ENCODE results near the gene IFI6.

Gene IFI6

DNA sequence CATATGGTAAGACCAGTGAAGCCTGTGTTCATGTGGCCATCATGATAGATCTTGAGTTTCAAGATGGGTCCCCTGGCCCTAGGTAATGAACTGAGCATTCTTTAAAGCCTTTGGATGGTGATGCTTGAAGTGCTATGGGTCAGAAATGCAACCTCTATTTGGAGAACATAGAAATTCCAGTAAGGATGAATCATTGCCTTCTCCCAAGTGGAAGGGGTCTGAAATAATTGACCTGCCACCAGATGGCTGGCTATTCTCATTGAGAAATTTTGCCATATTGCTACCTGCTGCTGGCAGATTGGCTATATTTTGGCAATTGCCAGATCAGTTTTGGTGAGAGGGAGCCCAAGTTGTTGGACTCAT lies 739 bp upstream of the IFI6 start:
- DNase-seq (ENCODE audit: low read depth) = no peak

DNA sequence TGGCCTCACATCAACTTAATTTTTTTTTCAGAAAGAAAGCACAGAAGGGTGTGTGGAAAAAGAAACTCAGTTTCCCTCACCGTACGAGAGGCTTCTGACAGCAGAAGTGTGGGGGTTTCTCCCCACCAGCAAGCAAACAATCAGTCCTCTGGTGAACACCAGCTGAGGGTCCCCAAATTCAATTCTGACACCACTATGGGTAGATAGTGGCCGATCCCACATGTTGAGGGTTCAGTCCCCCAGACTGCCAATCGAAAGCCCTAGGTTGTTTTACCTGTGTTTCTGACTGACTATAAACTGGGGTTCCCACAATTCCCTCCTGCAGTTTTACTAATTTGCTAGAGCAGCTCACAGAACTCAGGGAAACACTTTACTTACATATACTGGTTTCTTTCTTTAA lies 2.1 kb downstream of the IFI6 start:
- DNase-seq (ENCODE audit: low read depth) = no peak

DNA sequence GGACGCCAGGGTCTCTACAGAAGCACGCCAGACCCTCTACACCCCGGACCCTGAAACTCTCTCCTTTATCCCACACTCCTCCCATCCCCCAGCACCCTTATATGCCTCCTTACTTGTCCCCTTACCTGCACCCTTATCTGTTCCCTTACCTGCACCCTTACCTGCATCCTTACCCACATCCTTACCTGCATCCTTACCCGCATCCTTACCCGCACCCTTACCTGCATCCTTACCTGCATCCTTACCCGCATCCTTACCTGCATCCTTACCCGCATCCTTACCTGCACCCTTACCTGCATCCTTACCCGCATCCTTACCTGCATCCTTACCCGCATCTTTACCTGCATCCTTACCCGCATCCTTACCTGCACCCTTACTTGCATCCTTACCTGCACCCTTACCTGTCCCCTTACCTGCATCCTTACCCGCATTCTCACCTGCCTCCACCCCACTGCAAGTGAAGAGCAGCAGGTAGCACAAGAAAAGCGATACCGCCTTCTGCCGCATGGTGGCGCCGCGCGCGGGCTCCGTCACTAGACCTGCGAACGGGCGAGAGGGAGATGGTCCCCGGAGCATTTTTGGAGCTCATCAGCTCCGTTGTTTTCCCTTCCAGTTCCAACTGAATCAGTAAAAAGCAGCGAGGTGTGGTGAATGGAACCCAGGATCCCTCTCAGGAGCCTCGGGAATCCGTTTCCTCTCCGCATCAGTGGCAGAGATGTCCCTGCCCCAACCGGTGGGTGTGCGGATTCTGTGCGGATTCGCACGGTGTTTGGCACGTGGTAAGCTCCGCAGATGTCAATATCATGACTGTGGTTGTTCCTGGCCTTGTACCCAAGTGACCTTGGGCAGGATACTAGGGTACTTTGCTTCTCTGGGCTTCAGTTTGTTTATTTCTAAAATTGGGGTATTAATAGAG lies 2.9 kb downstream of the IFI6 start:
- peak; percentile 60 for DNase-seq (ENCODE audit: low read depth)

DNA sequence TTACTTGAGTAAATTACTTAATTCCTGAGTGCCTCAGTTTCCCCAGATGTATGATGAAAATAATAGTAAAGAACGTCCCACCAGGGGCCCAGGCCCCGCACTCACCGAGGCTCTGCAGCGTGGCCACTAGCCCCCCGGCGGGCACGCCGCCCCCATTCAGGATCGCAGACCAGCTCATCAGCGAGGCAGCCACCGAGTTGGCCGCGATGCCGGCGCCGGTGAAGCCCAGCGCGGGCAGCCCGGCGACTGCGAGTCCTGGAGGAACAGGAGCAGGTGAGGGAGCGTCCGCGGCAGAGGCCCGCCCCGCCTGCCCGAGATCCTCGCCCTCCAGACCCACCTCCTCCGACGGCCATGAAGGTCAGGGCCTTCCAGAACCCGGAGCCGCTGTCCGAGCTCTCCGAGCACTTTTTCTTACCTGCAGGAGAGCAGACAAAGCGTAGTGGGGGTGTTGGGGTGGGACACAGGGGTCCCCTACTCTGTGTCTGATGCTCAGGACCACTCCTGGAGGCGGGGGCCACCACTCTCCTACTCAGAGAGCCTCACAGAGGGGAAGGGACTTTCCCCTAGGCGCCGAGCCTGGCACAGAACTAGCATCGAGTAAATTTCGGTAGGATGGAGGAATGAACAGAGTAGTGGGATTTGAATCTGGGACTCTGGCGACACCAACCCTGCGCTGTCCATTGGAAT lies 3.7 kb downstream of the IFI6 start:
- DNase-seq (ENCODE audit: low read depth) = no peak

DNA sequence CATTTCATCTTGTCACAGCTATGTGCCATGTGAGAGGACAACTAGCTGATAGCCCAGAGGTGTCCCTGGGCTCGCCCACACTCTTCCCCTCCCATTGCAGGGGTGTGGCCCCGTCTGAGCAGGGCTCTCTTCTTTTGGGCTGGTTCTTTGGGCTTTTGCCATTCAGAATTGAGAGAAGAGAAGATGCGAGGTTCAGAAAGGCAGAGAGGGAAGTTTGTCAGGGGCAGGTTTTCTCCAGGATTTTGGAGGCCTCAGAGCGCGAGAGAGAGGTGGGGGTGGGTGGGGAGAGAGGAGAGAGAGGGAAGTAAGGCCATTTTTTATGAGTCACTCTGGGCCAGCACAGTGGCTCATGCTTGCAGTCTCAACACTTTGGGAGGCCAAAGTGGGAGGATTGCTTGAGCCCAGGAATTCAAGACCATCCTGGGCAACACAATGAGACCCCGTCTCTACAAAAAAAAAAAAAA lies 5.2 kb downstream of the IFI6 start:
- no peak for DNase-seq (ENCODE audit: low read depth)

DNA sequence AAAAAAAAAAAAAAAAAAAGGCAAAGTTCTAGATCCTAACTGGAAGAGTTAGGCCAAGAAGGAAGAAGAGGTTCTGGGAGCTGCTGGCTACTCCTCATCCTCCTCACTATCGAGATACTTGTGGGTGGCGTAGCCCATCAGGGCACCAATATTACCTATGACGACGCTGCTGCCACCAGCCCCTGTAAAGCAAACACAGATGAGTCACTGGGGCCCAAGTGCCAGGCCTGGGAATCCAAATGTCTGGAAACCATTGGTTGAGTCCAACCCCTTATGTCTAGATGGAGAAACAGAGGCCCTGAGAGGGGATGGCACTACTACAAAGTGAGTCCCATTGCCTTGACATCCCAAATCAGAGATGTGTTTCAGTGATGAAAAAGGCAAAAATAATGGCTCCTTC lies 5.7 kb downstream of the IFI6 start:
- DNase-seq (ENCODE audit: low read depth) = no peak

DNA sequence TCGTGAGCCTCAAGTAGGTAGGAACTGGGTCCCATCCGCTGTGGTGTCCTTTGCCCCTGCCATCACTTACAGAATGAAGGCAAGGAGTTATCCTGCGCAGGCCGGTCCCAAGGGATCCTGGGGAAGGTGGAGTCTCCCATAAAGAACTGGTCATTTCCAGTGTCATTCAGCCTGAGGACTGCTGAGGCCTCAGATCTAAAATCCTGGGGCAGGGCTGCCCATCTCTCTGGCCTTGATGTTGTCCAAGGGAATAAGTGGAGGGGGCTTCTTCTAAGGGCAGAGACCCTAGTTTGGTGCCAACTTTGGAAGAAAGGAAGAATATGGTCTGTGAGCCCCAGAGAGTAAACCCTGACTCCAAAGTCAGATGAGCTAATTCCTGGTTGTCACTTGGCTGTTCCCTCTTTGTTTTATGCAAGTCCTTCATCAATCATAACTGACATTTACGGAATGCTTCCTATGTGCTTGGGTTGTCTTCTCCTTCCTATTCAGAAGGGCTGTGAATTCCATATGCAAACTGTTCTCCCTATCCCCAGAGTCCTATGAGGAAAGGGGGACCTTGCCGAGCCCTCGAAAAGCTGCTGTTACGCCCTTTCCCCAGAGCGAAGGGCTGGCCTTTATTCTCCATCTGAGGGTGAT lies 6.9 kb downstream of the IFI6 start:
- DNase-seq (ENCODE audit: low read depth) = no peak

DNA sequence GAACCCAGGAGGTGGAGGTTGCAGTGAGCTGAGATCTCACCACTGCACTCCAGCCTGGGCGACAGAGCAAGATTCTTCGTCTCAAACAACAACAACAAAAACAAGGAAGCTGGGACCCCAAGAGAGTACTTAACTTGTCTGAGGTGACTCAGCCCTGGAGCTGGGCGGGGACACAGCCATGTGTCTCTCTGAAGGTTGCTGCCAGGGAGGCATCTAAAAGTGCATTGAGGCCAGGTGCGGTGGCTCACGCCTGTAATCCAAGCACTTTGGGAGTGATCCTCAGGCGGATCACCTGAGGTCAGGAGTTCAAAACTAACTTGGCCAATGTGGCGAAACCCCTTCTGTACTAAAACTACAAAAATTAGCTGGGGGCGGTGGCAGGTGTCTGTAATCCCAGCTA lies 7.7 kb downstream of the IFI6 start:
- no peak for DNase-seq (ENCODE audit: low read depth)

DNA sequence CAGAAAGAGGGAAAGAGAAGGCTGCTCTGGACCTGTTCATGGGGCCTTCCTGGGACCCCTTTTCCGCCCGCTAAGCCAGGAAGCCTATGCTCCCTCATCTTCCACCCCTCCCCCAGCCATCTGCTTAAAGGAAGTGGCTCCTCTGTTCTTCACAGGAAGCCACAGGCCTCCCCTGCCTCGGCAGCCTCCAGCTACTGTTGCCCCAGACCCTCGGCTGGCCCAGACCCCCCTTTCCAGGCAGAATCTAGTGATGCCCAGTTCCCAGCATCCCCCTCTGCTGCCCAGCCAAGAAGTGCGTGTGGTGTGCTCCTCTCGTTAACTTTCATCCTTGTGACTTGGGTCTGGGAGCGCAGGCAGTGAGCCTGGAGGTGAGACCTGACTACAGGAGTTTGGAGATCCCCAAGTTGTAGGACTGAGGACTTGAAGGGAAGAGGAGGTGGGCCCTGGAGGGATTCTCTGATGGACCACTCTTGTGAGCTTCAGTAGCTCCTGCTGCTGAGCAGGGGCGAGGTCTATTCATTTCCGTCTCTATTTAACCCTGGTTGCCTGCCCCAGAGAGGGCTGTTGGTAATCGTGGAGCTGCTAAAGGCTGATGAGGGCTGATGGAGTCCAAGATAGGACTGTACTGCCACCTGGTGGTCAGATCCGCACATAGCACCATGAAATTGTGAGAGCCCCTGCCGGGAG lies 9.1 kb downstream of the IFI6 start:
- peak; percentile 65 for DNase-seq (ENCODE audit: low read depth)

DNA sequence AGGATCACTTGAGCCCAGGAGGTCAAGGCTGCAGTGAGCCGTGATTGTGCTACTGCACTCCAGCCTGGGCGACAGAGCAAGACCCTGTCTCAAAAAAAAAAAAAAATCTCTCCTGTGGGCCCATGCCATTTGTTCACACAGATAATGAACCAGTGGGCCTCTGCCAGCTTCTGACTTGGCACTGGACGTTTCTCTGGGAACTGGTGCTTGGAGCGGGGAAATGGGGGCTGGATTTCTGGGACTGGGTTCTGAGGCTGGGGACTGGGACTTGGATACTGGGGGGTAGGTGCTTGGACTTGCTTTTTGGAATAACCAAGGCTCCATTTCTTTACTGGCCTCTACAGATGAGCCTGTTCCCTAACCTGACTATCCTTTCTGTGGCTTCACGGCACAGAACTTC lies 9.7 kb downstream of the IFI6 start:
- no peak for DNase-seq (ENCODE audit: low read depth)

DNA sequence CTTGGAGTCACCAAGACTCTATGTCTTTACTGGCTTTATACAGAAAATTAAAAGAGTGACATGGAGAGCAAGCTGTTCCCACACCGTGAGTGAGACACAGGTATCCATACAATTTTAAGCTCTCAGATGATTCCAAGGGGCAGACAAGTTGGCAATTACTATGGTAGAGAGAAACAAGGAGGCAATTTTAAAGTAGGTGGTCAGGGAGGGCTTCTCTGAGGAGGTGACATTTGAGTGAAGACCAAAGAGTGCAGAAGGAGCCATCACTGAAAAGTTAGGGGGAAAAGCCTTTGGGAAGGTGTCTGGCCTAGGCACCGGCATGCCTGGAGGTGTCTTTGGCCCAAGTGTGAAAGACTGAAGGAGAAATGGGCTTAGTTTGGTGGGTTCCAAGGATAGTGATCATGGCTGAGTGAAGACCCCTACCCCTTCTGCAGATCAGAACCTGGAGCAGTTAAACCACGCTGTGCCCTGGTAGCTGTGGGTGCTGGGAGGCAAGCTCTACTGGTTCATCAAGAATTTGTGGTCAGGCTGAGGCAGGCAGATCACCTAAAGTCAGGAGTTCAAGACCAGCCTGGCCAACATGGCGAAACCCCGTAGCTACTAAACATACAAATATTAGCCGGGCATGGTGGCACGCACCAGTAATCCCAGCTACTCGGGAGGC lies 10.4 kb downstream of the IFI6 start:
- no peak for DNase-seq (ENCODE audit: low read depth)

DNA sequence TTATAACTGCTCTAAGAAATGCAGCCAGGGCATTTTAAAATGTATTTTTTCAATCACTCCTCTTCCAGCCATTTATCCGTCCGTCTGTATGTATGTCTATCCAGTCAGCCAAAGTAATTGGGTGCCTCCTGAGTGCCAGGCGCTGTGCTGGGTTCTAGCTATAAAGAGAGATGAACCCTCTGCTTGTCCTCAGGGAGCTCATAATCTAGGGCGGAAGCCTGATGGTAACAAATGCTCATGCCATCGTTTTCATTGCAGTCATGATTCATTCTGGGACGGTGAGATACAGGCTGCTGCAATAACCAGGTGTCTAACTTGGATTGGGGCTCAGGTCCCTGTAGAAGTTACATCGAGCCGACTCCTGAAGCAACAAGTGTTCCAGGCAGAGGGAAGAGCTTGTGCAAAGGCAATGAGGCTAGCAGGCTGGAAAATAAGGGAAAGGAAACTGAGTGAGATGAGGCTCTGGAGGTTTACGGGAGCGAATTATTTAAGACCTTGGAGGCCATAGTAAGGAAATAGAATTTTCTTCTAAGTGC lies 11.6 kb downstream of the IFI6 start:
- no peak for DNase-seq (ENCODE audit: low read depth)

DNA sequence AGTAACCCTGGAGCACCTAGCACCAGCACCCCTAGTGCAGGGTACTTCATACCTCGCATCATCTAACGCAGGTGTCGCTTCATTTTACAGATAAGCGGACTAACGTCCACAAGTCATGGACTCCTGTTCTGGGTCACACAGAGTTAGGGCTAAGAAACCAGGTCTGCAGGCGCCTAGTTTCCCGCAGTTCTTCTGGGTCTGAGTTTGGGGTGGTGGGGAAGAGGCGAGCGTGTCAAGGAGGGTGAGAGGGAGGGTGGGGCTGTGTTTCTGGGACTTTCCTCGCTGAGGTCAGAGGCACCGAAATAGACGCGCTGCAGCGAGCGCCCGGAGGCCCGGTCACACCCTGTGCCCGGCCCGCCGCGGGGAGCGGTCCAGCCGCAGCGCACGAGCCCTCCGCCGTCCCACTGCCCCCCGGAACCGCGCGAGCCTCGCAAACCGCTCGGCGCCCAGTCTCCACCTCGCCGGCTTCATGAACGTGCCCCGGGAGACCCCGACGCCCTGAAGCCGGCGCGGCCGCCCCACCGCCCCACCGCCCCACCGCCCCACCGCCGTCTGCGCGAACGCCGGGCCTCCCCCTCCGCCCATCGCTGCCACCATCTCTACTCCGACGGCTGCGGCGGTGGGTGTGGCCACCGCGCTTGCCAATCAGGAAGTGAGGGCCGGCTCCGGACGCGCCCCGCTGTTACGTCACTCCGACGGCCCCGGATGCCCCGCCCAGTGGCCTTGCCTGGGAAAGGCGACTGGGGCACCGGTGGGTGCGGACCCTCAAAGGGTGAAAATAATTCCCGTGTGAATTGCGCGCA lies 12.3 kb downstream of the IFI6 start:
- DNase-seq (ENCODE audit: low read depth) = peak; percentile 79

DNA sequence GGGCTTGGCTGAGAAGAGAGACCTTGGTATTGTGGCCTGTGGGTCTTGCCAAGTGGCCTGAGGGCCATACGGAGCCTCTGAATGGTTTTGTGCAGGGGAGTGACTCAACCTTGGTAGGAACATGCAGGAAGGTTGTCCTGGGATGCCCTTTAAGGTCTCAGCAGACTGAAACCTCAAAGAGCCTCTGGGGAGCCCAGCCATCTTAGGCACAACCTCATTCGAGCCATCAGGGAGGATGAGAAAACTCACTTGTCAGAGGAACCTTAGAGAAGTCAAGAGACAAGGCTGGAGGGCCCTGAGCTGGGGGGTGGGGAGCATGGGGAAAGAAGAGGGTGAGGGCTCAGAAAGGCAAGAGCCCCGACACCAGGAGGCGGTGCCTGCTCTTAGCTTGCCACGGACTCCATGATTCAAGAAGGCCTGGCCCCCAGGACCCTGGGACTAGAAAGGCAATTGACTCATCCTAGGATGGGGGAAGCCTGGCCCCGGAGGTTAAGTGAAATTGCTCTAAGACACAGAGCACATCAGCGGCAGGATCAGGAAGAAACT lies 13.0 kb downstream of the IFI6 start:
- DNase-seq (ENCODE audit: low read depth) = no peak

DNA sequence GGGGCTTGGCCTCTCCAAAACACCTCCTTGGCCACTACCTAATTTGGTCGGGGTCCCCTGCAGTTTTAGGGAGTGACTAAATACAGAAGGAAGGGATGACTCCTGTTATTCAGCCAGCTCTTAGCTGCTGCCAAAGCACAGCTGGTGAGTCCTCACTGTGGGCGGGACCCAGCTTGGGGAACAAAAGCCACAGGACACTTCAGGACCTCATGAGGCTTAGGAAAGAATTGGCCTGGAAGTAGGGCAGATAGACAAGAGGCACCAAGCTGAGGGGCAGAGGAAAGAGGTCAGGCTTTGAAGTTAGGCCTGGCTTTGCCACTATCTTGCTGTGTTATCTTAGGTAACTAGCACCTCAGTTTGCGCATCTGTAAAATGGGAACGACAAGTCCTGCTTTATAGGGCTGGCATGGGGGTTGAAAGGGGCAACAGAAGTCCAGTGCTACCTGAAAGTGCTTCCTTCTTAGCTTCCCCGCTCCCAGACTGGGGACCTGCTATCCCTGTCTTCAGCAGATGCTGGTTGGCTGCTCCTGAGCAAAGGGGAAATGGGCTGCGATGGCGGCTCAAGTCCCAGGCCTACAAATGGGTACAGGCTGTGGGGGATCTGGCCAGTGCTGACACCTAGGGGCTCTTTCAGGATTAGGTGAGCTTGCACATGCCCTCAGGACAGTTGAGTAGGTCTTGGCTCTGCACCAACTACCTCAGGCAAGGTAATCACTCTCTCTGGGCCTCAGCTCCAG lies 15.7 kb downstream of the IFI6 start:
- DNase-seq (ENCODE audit: low read depth) = no peak

DNA sequence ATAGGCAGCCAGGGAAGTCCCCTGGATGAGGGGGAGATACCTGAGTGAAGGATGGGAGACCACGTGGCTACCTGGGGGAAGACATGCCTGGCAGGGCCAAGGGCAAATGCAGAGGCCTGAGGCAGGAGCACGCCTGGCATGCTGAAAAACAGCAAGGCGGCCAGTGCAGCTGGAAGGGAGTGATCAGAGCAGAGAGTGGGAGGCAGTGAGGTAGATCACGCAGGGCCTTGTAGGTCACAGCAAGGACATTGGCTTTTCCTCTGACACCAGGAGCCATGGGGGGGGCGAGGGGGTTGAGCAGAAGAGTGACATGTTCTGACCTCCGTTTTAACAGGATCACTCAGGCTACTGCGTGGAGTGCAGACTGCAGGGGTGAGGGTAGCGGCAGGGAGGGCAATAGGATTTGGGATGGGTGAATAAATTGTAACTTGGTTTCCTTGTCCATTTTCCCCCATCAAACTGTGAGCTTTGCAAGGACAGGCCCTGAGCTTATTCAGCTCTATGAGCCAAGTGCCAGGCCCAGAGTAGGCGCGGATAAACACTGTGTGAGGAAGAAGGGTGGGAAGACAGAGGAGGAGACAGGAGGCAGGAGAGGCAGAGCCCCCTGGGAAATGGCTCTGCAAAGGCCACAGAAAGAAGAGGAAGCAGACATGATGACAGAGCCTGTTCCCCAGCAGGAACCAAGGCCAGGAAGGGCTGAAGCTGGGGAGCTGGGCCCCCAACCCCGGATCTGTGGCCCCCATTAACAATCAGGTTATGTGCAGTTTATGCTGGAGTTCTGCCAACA lies 16.6 kb downstream of the IFI6 start:
- no peak for DNase-seq (ENCODE audit: low read depth)

DNA sequence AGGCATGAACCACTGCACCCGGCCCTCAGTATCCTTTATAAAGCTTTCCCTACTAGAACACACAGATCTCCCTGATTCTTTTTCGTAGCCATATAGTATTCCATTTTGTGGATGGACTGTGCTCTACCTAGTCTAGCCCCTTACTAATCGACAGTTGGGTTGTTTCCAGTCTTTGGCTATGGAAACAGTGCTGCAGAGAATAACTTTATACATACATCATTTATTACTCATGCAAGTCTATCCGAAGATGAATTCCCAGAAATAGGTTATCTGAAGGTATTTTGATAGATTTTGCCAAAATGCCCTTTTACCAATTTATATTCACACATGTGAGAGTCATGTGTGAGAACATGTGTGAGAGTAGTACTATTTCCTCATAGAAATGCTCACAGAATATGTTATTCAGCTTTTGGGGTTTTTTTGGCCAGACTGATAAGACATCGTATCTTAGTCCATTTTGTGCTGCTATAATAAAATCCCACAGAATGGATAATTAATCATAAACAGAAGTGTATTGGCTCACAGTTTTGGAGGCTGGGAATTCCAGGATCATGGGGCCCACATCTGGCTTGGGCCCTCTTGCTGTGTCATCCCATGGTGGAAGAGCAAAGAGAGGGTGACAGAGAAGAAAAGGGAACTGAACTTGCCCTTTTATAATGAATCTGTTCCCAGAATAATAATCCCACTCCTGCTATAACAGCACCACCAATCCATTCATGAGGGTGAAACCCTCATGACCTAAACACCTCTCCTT lies 19.7 kb downstream of the IFI6 start:
- DNase-seq (ENCODE audit: low read depth) = no peak

DNA sequence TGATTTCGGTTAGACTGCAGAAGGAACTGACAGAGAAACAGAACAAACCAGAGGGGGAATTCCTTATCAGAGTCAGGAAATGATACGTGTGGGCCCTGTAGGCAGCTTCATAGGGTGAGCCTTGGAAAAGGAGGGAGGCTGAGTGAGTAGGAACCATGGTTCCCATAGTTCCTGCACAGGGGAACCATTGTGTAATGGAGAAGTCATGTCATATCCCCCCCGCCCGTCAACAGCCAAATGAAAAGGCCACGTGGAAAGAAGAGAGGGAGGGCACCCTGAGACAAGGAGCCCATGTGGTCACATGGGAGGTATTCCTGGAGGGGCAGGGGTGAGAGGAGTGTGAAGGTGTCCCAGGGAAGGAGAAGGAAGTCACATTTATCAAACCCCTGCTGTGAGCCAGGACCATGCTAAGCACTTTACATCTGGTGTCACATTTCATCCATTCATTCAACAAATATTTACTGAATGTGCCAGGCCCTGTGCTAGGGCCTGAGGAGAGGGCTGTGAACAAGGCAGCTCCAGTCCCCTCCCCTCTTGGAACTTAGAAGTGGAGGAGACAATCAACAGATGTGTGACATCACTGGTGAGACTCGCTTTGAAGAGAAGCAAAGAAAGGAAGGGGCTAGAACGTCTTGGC lies 21.3 kb downstream of the IFI6 start:
- DNase-seq (ENCODE audit: low read depth) = no peak

Measured in T-helper 22 cell (primary cell).